ENCODE data around the gene CFAP43. TPM values are rescaled to one million over a fixed set of nuclear protein-coding genes. Genes with fewer than 3 reads are reported as not detected.
A peak's percentile ranks its signal among the peaks of the same experiment; 100 is the strongest.
"Not testable (repeated sequence)": the region's sequence is repeated elsewhere in the genome, so short reads cannot be mapped to it uniquely, and the experiment has no call there.

CFAP43 gene
- total RNA-seq, 2 donors from 2014 or later, result 0.19 TPM; not detected in 1

DNA sequence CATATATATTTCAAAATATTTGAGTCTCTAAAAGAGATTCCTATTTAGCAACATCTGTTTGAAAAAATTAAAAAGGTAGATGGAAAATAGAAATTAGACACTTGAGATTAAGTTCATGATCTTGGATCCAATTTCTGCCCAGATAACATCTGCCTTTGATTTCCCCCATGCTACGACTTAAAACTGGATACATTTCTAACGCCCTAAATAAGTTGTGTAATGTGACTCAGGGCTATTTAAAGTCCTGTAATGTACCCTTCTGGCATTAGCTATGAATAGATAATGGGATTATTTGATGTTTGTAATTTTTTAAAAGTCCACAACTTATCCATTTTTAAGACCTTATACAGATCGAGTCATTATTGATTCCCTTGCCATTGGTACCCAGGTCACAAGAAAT is 23.4 kb downstream of the CFAP43 start:
- no peak overlapping the region for H3K27ac Mint-ChIP-seq
- H3K9me3 Mint-ChIP-seq, result no peaks in the 10 kb centered on the region
- DNase-seq (ENCODE audit: low spot score in 2 of 2) (no peak), ATAC-seq (no peak)
- H3K36me3 Mint-ChIP-seq, result no peaks in the 10 kb centered on the region

GRCh38 chr10:104202231-104202630 is 29.9 kb downstream of the CFAP43 start:
- Mint-ChIP-seq H3K27ac (peak overlapping the region in 1 of 2 donors; percentile 1), H3K9me3 (no peaks in the 10 kb centered on the region), H3K36me3 (no peaks in the 10 kb centered on the region)
- ATAC-seq, result no peak
- DNase-seq (ENCODE audit: low spot score in 2 of 2), result no peak

- H3K27ac Mint-ChIP-seq, result no peak overlapping the region
- ATAC-seq, result no peak
- H3K36me3 Mint-ChIP-seq, result no peaks in the 10 kb centered on the region
- no peaks in the 10 kb centered on the region for H3K9me3 Mint-ChIP-seq
- DNase-seq (ENCODE audit: low spot score in 2 of 2), result no peak
Measured at GRCh38 chr10:104201636-104202035, 30.5 kb downstream of the CFAP43 start.

GRCh38 chr10:104199567-104199966 is 32.6 kb downstream of the CFAP43 start:
- Mint-ChIP-seq H3K27ac (no peak overlapping the region), H3K36me3 (no peaks in the 10 kb centered on the region), H3K9me3 (no peaks in the 10 kb centered on the region)
- ATAC-seq (no peak), DNase-seq (ENCODE audit: low spot score in 2 of 2) (no peak)

GRCh38 chr10:104197364-104197763 is 34.8 kb downstream of the CFAP43 start:
- H3K36me3 Mint-ChIP-seq, result no peaks in the 10 kb centered on the region
- H3K9me3 Mint-ChIP-seq, result no peaks in the 10 kb centered on the region
- DNase-seq (ENCODE audit: low spot score in 2 of 2) (no peak), ATAC-seq (no peak)
- H3K27ac Mint-ChIP-seq, result no peak overlapping the region

GRCh38 chr10:104195706-104196105 is 36.5 kb downstream of the CFAP43 start:
- ATAC-seq, result no peak

DNA sequence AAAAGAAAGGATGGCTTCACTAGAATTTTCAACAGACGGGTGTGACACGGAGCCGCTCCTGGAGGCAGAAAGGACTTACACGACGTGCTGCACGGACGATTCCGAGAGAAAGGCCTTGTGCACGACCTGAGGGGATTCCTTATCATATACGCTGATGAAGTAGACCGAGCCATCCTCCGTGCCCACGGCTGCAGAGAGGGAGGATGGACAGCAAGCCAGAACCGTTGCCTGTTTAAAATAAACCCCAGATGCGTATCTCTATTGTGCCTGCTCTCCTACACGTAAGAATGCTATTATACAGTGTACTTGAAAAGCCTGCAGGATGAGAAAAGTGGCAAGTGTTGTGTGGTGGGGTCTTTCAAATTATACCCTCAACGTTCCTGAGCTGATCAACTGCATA is 38.4 kb downstream of the CFAP43 start:
- no peak for ATAC-seq
- H3K36me3 Mint-ChIP-seq, result no peaks in the 10 kb centered on the region

More at GRCh38 chr10:104195706-104196105, 36.5 kb downstream of the CFAP43 start:
- Mint-ChIP-seq H3K27ac (no peak overlapping the region), H3K9me3 (no peaks in the 10 kb centered on the region), H3K36me3 (no peaks in the 10 kb centered on the region)
- no peak for DNase-seq (ENCODE audit: low spot score in 2 of 2)

GRCh38 chr10:104190695-104191094 is 41.5 kb downstream of the CFAP43 start:
- no peaks in the 10 kb centered on the region for H3K9me3 Mint-ChIP-seq
- no peaks in the 10 kb centered on the region for H3K36me3 Mint-ChIP-seq
- no peak overlapping the region for H3K27ac Mint-ChIP-seq
- no peak for ATAC-seq
- no peak for DNase-seq (ENCODE audit: low spot score in 2 of 2)

More for the DNA sequence above, 38.4 kb downstream of the CFAP43 start:
- DNase-seq (ENCODE audit: low spot score in 2 of 2), result no peak
- H3K27ac Mint-ChIP-seq, result no peak overlapping the region
- no peaks in the 10 kb centered on the region for H3K9me3 Mint-ChIP-seq

- Mint-ChIP-seq H3K9me3 (no peaks in the 10 kb centered on the region), H3K27ac (no peak overlapping the region), H3K36me3 (no peaks in the 10 kb centered on the region)
- no peak for DNase-seq (ENCODE audit: low spot score in 2 of 2)
- no peak for ATAC-seq
Measured at GRCh38 chr10:104183682-104184081, 48.5 kb downstream of the CFAP43 start.

DNA sequence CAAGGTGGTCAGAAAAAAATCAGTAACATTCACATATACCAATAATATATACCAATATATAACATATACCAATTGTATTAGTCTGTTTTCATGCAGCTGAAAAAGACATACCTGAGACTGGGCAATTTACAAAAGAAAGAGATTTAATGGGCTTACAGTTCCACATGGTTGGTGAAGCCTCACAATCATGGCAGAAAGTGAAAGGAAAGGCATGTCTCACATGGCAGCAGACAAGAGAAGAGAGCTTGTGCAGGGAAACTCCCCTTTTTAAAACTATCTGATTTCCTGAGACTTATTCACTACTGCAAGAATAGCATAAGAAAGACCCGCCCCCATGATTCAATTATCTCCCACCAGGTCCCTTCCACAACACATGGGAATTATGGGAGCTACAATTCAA is 58.0 kb downstream of the CFAP43 start:
- ATAC-seq; H3K9me3 Mint-ChIP-seq; H3K36me3 Mint-ChIP-seq; H3K27ac Mint-ChIP-seq; DNase-seq (ENCODE audit: low spot score in 2 of 2): not testable (repeated sequence)

- H3K9me3 Mint-ChIP-seq, result peaks cover 4 to 10% of the 10 kb centered on the region in 2 donors
- peak overlapping the region in 1 of 2 donors; percentile 38 for H3K27ac Mint-ChIP-seq
- ATAC-seq (peak; percentile 64 to 68), DNase-seq (ENCODE audit: low spot score in 2 of 2) (no peak)
- peaks cover 0 to 8% of the 10 kb centered on the region in 2 donors for H3K36me3 Mint-ChIP-seq
Measured at GRCh38 chr10:104170610-104171254, 61.4 kb downstream of the CFAP43 start.

DNA sequence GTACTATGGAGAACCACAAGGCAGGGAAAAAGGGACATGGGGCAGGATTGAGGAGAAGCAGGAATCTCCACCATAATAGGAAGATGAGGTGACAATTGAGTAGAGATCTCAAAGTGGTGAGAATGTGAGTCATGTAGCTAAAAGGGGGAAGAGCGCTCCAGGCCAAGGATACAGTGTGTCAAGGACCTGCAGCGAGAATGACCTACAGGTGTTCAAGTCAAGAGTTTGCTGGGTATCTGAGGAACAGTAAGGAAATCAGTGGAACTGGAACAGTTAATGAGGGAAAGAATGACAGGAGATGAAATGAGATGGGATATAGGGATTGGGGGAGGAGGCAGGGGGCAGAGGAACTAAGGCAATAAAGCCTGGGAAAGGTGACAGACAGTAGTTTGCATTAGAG is 76.6 kb downstream of the CFAP43 start:
- DNase-seq (ENCODE audit: low spot score in 2 of 2) (no peak), ATAC-seq (no peak)
- Mint-ChIP-seq H3K9me3 (peaks cover 9 to 11% of the 10 kb centered on the region in 2 donors), H3K27ac (no peak overlapping the region), H3K36me3 (peaks cover 17 to 21% of the 10 kb centered on the region in 2 donors)

DNA sequence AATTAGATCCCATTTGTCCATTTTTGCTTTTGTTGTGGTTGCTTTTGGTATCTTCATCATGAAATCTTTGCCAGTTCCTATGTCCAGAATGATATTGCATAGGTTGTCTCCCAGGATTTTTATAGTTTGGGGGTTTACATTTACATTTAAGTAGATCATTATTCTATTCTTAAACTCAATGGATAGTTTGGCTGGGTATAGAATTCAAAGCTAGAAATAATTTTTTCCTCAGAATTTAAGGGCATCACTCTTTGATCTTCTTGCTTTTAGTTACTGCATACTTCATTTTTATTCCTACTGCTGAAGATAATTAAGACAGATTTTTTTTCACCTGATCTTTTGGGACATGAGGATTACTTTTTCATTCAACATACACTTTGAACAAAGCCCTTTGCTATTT is 80.4 kb downstream of the CFAP43 start:
- no peak for ATAC-seq
- Mint-ChIP-seq H3K27ac (no peak overlapping the region), H3K36me3 (peaks cover 21% of the 10 kb centered on the region in 2 donors), H3K9me3 (peaks cover 11 to 15% of the 10 kb centered on the region in 2 donors)
- DNase-seq (ENCODE audit: low spot score in 2 of 2), result no peak

DNA sequence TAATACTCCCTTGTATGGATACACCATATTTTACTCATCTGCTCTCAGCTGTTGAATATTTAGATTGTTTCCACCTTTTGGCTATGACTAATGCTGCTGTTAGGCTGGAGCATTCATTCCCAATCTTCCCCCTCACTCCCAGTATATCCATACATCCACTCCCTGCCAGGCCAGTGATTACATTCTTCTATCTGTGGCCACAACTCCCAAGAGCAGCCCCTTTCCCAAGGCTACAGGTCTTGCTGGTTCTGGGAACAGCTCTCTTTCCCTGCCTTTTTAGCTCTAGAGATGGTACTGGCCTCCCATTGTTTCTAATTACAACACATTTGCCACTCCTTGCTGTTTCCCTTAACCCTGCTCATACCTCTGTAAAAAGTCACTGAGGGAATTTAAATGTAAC is 82.0 kb downstream of the CFAP43 start:
- Mint-ChIP-seq H3K27ac (no peak overlapping the region), H3K9me3 (peaks cover 11 to 15% of the 10 kb centered on the region in 2 donors)

GRCh38 chr10:104146882-104147281 is 85.3 kb downstream of the CFAP43 start:
- Mint-ChIP-seq H3K27ac (no peak overlapping the region), H3K36me3 (peaks cover 11 to 15% of the 10 kb centered on the region in 2 donors), H3K9me3 (peaks cover 6 to 10% of the 10 kb centered on the region in 2 donors)
- ATAC-seq (no peak), DNase-seq (ENCODE audit: low spot score in 2 of 2) (no peak)

More for the DNA sequence above, 82.0 kb downstream of the CFAP43 start:
- H3K36me3 Mint-ChIP-seq, result peaks cover 21% of the 10 kb centered on the region in 2 donors
- ATAC-seq (no peak), DNase-seq (ENCODE audit: low spot score in 2 of 2) (no peak)

DNA sequence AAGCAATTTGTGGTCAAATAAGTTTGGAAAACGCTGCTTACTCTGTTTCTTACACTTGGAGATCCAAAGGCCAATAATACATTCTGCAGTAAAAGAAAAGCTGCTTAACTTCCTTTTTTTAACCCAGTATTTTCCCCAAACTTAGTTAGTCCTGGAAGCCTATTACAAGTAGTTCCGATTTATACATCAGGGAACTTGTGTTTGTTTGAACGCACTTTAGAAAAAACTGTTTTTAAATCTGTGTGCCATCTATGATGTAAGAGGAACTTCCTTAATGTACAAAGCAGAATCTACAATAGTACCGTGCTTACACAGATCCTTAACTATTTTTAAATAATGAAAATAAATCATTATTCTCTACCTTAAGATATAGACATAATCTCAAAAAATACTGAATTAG is 87.2 kb downstream of the CFAP43 start:
- Mint-ChIP-seq H3K9me3 (peaks cover 0 to under 1% of the 10 kb centered on the region in 2 donors), H3K27ac (no peak overlapping the region), H3K36me3 (no peaks in the 10 kb centered on the region)
- no peak for ATAC-seq
- DNase-seq (ENCODE audit: low spot score in 2 of 2), result no peak

DNA sequence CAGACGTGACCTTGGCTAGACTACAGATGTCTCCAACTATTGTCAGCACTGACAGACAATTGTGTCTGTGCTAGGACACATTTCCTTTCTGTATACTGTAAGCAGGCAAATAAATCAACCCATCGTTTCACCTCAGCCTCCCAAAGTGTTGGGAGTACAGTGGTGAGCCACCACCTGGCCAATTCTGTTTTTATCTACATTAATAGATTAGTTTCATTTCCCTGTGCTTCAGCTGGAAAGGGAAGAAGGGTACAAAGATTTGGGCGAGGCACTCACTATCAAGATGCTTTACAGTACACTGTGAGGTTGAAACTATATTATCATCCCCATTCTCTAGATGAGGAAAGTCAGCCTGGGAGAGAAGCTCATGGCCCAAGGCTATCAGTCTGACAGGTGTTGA is 88.3 kb downstream of the CFAP43 start:
- DNase-seq (ENCODE audit: low spot score in 2 of 2), result no peak
- Mint-ChIP-seq H3K27ac (no peak overlapping the region), H3K36me3 (no peaks in the 10 kb centered on the region)

DNA sequence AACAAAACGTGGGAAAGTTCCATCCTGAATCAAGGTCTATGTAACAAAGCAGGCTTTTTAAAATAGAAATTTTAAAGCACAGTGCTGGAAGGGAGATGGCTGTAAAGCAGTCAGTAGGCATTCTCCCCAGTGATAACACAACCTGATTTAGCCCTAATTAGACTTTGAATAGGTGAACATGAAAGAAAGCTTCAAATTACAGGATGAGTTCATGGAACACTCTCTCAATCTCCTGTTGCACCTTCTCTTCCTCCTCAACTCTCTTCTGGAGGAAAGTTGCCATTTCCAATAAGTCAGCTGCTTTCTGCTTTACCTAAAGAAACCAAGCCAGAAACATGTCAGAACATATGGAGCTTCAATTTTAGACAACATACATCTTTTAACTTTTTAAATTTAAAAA is 90.1 kb downstream of the CFAP43 start:
- no peak for ATAC-seq
- DNase-seq (ENCODE audit: low spot score in 2 of 2), result no peak
- Mint-ChIP-seq H3K36me3 (no peaks in the 10 kb centered on the region), H3K27ac (no peak overlapping the region), H3K9me3 (no peaks in the 10 kb centered on the region)

More for the DNA sequence above, 88.3 kb downstream of the CFAP43 start:
- no peaks in the 10 kb centered on the region for H3K9me3 Mint-ChIP-seq
- no peak for ATAC-seq
